NT2/D1 (cell line): ENCODE measurements around the gene SYNDIG1.
"Not testable (repeated sequence)": the region's sequence is repeated elsewhere in the genome, so short reads cannot be mapped to it uniquely, and the experiment has no call there.

Experiments
- DNase-seq: peaks from one replicate; pipeline ENCODE4 v3.0.0-alpha.2; 2011; ENCODE audit warnings: low read depth, low spot score
- H3K27me3 ChIP-seq: 2 replicates; pipeline ENCODE4 v1.6.0; 2011; ENCODE audit warnings: mild to moderate bottlenecking; ENCODE audit not compliant: insufficient read length, insufficient read depth
- H3K36me3 ChIP-seq: 2 replicates; pipeline ENCODE4 v1.6.1; 2011; ENCODE audit warnings: mild to moderate bottlenecking, low read length, mixed read lengths; ENCODE audit not compliant: insufficient read depth, insufficient read length
- H3K4me1 ChIP-seq: 2 replicates; pipeline ENCODE4 v1.5.1; 2011; ENCODE audit not compliant: insufficient read depth, insufficient read length
- H3K4me3 ChIP-seq: 2 replicates; pipeline ENCODE4 v1.5.1; 2011; ENCODE audit warnings: low read depth; ENCODE audit not compliant: insufficient read length
- H3K9ac ChIP-seq: 2 replicates; pipeline ENCODE4 v1.6.0; 2011; ENCODE audit warnings: low read depth; ENCODE audit not compliant: insufficient read length
- H3K9me3 ChIP-seq: 2 replicates; pipeline ENCODE4 v1.5.1; 2011; ENCODE audit warnings: mild to moderate bottlenecking, low read length; ENCODE audit not compliant: insufficient read depth
- SUZ12 ChIP-seq: IDR thresholded peaks from 2 replicates; pipeline ENCODE4 v1.6.1; 2011; ENCODE audit not compliant: insufficient read length, insufficient read depth; ENCODE audit errors: extremely low read depth
- YY1 ChIP-seq: IDR thresholded peaks from 2 replicates; pipeline ENCODE4 v1.6.1; 2011; ENCODE audit not compliant: insufficient read length, insufficient read depth
- ZNF274 ChIP-seq: IDR thresholded peaks from 2 replicates; pipeline ENCODE4 v1.6.1; 2011; ENCODE audit warnings: mild to moderate bottlenecking, low read depth, low read length

SYNDIG1 gene

GRCh38 chr20:24503352-24503931 lies 34.0 kb downstream of the SYNDIG1 start:
- no peak for DNase-seq

GRCh38 chr20:24504331-24505285 lies 35.2 kb downstream of the SYNDIG1 start:
- H3K27me3 ChIP-seq: no peaks in the 10 kb centered on the region
- H3K9ac ChIP-seq: no peak overlapping the region
- TF ChIP-seq YY1 (no peak), ZNF274 (no peak), SUZ12 (no peak)
- H3K36me3 ChIP-seq: peaks cover 6% of the 10 kb centered on the region
- H3K4me1 ChIP-seq: no peaks in the 10 kb centered on the region
- H3K4me3 ChIP-seq: no peak overlapping the region
- no peak for DNase-seq
- no peaks in the 10 kb centered on the region for H3K9me3 ChIP-seq

More at GRCh38 chr20:24503352-24503931, 34.0 kb downstream of the SYNDIG1 start:
- Histone ChIP-seq H3K4me1 (no peaks in the 10 kb centered on the region), H3K9me3 (no peaks in the 10 kb centered on the region), H3K9ac (no peak overlapping the region), H3K27me3 (no peaks in the 10 kb centered on the region), H3K36me3 (peaks cover 6% of the 10 kb centered on the region), H3K4me3 (no peak overlapping the region)
- no peak for TF ChIP-seq SUZ12
- TF ChIP-seq ZNF274: no peak
- TF ChIP-seq YY1: no peak

- H3K9ac ChIP-seq: no peak overlapping the region
- H3K27me3 ChIP-seq: no peaks in the 10 kb centered on the region
- H3K9me3 ChIP-seq: no peaks in the 10 kb centered on the region
- peaks cover 6% of the 10 kb centered on the region for H3K36me3 ChIP-seq
- no peak overlapping the region for H3K4me3 ChIP-seq
- TF ChIP-seq SUZ12 (no peak), ZNF274 (no peak), YY1 (no peak)
- no peaks in the 10 kb centered on the region for H3K4me1 ChIP-seq
- DNase-seq: no peak
Observed at GRCh38 chr20:24506146-24506545, 36.7 kb downstream of the SYNDIG1 start.

- H3K36me3 ChIP-seq: peaks cover 6% of the 10 kb centered on the region
- no peaks in the 10 kb centered on the region for H3K27me3 ChIP-seq
- H3K4me1 ChIP-seq: no peaks in the 10 kb centered on the region
- H3K4me3 ChIP-seq: no peak overlapping the region
- no peaks in the 10 kb centered on the region for H3K9me3 ChIP-seq
- TF ChIP-seq YY1 (no peak), SUZ12 (no peak), ZNF274 (no peak)
- H3K9ac ChIP-seq: no peak overlapping the region
- DNase-seq: no peak
Observed at GRCh38 chr20:24506696-24507095, 37.3 kb downstream of the SYNDIG1 start.

GRCh38 chr20:24507182-24507853 lies 37.9 kb downstream of the SYNDIG1 start:
- Histone ChIP-seq H3K36me3 (peaks cover 6% of the 10 kb centered on the region), H3K27me3 (no peaks in the 10 kb centered on the region), H3K4me1 (no peaks in the 10 kb centered on the region), H3K4me3 (no peak overlapping the region), H3K9ac (no peak overlapping the region), H3K9me3 (no peaks in the 10 kb centered on the region)
- DNase-seq: no peak
- TF ChIP-seq SUZ12 (no peak), YY1 (no peak)

- not testable (repeated sequence) for H3K9me3 ChIP-seq, H3K4me3 ChIP-seq, H3K27me3 ChIP-seq, H3K4me1 ChIP-seq, H3K36me3 ChIP-seq, H3K9ac ChIP-seq
- DNase-seq: peak; percentile 16
Observed at GRCh38 chr20:24512441-24512840, 43.0 kb downstream of the SYNDIG1 start.

GRCh38 chr20:24518515-24518914 lies 49.1 kb downstream of the SYNDIG1 start:
- no peak overlapping the region for H3K9ac ChIP-seq
- TF ChIP-seq SUZ12 (no peak), ZNF274 (no peak), YY1 (no peak)
- H3K4me3 ChIP-seq: no peak overlapping the region
- H3K27me3 ChIP-seq: no peaks in the 10 kb centered on the region
- no peaks in the 10 kb centered on the region for H3K9me3 ChIP-seq
- H3K36me3 ChIP-seq: no peaks in the 10 kb centered on the region
- H3K4me1 ChIP-seq: no peaks in the 10 kb centered on the region
- DNase-seq: no peak
